ENCODE results near the gene GPD1.

Gene GPD1

DNA sequence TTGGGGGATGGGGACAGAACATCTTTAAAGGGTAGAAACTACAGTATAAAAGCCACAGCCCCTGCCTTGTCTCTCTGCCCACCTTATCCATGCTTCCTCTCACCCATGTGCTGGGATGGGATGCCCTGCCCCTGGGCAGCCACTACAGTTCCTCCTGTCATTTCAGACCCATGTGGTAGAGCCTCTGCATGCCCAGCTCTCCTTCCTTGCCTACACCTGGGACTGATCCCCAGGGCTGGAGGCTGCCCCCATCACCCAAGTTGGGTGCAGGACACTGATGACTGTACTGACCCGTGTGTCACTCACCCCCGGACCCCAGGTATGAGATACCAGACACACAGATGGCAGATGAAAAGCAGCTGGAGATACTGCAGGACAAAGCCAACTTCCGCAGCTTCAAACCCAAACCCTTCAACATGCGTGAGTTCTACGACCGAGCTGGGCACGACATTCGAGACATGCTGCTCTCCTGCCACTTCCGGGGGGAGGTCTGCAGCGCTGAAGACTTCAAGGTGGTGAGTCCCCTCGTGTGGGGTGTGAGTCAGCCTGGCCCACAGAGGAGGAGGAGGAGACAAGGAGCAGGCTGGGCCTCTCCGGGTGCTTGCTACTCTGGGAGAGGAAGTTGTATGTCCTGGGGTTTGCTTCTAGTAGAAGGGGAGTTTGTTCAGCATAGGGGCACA is 44.2 kb upstream of the GPD1 start:
- H3K4me3 ChIP-seq (replicated peaks; ENCODE audit: low read depth, low read length): no peak overlapping the region
- TF ChIP-seq, protein P1, sequence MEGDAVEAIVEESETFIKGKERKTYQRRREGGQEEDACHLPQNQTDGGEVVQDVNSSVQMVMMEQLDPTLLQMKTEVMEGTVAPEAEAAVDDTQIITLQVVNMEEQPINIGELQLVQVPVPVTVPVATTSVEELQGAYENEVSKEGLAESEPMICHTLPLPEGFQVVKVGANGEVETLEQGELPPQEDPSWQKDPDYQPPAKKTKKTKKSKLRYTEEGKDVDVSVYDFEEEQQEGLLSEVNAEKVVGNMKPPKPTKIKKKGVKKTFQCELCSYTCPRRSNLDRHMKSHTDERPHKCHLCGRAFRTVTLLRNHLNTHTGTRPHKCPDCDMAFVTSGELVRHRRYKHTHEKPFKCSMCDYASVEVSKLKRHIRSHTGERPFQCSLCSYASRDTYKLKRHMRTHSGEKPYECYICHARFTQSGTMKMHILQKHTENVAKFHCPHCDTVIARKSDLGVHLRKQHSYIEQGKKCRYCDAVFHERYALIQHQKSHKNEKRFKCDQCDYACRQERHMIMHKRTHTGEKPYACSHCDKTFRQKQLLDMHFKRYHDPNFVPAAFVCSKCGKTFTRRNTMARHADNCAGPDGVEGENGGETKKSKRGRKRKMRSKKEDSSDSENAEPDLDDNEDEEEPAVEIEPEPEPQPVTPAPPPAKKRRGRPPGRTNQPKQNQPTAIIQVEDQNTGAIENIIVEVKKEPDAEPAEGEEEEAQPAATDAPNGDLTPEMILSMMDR (IDR thresholded peaks at IDR 0.05; ENCODE audit: low read depth, low read length, missing control alignments): no peak
- DNase-seq (ENCODE audit: extremely low read depth, low read depth): no peak

DNA sequence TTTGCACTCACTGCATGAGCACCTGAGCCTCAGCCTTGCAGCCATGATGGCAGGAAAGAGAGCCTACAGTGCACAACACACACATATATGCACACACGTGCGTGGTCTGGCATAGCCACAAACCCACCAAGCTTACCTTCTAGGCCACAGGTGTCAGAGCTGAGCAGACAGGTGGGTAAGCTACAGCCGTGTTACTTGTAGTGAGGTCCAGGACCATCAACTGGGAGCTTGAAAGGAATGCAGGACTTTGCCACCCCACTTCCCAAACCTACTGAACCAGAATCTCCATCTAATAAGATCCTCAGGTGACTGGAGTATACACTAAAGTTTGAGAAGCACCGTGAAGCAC is 43.7 kb upstream of the GPD1 start:
- DNase-seq (ENCODE audit: extremely low read depth, low read depth): no peak
- TF ChIP-seq, protein P1 (IDR thresholded peaks at IDR 0.05; ENCODE audit: low read depth, low read length, missing control alignments): no peak
- H3K4me3 ChIP-seq (replicated peaks; ENCODE audit: low read depth, low read length): no peak overlapping the region

DNA sequence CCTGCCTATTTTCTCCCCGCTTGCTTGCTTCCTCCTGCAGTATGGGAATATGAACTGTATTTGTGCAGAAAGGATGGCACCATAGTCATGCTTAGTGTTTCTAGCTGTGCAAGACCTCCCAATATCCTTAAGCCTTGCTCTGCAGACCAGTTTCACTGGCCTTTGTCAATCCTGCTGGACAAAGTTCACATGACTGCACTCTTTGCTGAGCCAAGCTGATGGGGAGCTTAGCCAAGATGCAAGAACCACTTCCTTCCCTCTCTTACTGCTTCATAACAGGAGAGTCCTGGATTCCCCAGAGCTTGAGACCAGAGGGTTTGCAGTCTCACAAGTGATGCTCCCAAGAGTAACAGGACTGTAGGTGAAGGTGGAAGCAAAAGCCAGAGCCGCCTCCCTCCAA is 42.6 kb upstream of the GPD1 start:
- no peak overlapping the region for H3K4me3 ChIP-seq (replicated peaks; ENCODE audit: low read depth, low read length)
- no peak for DNase-seq (ENCODE audit: extremely low read depth, low read depth)
- TF ChIP-seq, protein P1 (IDR thresholded peaks at IDR 0.05; ENCODE audit: low read depth, low read length, missing control alignments): no peak

DNA sequence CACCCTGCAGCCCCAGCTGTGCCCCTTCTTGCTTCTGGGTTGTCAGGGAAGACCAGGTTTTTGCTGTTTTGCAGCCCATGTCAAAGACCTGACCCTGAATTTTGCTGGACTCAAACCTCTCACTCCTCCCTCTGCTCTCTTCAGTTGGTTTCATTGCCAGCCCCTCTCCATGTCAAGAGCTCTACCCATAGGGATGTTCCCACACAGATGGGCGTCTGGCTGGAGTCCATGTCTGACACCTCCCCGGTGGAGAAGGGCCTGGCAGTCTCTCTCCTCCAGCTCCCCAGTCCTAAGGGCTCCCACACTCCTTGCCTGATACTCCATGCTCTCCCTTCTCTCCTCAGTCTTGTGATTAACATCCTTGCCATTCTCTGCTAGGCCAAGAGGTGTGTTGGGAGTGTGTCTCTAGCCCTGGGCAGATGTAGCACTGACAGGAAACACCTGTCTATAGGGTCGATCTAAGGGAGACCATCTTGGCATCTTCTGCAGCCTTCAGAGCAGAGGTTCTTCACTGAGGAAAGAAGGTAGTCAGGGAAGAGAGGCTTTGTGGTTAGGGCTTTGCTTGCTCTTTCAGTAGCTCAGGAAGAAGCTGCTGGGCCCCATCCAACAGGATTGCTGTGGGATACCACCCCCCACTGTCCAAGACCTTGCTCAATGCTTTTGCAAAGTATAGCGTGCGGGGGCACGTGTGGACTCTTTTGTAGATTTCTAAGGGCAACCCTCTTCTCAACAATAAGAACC is 41.7 kb upstream of the GPD1 start:
- TF ChIP-seq, protein P1 (IDR thresholded peaks at IDR 0.05; ENCODE audit: low read depth, low read length, missing control alignments): no peak

DNA sequence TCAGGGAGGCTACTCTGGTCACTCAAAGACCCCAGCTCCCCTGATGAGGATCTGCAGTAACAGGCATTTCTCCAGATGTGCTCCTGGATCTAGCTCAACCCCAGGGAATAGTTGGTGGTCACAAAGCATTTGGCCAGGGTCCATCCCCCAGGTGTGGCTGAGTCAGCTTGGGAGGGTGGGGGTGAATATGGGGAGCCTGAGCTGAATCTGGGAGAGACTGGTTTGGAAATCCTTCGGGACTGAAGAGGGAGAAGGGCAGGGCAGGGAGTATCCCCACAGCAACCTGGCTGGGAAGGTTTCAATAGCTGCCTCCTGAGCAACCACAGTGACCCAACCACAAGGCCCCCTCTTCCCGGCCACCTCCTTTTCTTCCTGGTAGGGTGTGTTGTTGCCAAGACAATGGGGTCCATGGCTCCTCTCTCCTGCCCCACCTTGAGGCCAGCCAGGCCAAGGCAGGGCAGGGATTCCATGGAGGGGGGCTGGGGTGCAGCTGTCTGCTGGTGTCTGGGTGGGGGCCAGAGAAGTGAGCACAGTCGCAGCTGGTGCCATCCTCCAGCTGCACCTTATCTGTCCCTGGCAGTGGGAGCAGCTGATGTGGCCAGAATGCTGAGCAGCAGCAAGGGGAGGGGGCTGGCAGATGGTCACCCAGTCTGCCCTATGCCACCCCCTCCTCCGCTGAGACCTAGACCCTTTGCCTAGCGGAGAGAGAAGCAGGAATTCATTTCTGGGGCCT is 40.9 kb upstream of the GPD1 start:
- no peak for DNase-seq (ENCODE audit: extremely low read depth, low read depth)
- H3K4me3 ChIP-seq (replicated peaks; ENCODE audit: low read depth, low read length): no peak overlapping the region
- TF ChIP-seq, protein P1 (IDR thresholded peaks at IDR 0.05; ENCODE audit: low read depth, low read length, missing control alignments): no peak

More for the DNA sequence above, 41.7 kb upstream of the GPD1 start:
- no peak overlapping the region for H3K4me3 ChIP-seq (replicated peaks; ENCODE audit: low read depth, low read length)
- DNase-seq (ENCODE audit: extremely low read depth, low read depth): no peak

DNA sequence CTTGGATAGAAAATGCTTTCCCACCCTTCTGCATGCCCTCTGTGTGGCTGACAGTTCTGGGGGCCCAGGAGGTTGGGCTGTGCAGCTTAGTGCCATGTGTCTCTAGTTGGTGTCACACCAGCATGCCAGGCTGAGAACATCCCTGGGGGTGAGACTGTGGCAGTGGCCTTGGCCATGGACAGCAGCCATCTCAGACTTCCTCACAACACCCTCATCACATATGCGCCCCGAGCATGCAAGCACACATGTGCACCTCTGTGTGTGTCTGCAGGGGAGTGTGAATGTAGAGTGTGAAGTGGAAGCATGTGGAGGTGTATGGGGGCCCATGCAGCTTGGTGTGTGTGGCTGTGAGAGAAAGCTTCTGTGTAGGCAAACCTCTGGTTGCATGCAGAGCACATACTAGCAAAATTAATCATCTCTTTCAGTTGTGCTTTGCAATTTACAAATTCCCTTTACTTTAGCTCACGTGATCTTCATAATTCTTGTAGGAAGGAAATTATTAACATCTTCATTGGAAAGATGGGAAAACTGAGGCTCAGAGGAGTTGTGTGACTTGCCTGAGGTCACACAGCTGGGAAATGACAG is 38.0 kb upstream of the GPD1 start:
- TF ChIP-seq, protein P1 (IDR thresholded peaks at IDR 0.05; ENCODE audit: low read depth, low read length, missing control alignments): no peak
- no peak overlapping the region for H3K4me3 ChIP-seq (replicated peaks; ENCODE audit: low read depth, low read length)
- no peak for DNase-seq (ENCODE audit: extremely low read depth, low read depth)
